Thoracic aorta (tissue), 2 donors: Measurements from ENCODE around the gene CEP85L. TPM values are rescaled to one million over a fixed set of nuclear protein-coding genes. Genes with fewer than 3 reads are reported as not detected.

Experiments used
- ATAC-seq: fragments of 150-250 bp; one replicate; pipeline ENCODE4 v1.8.0; 2017; ENCODE audit warnings: low read depth; ENCODE audit not compliant: insufficient number of reproducible peaks, low FRiP score
- DNase-seq: peaks from one replicate; pipeline ENCODE4 v3.0.0-alpha.2; 2020; ENCODE audit warnings: low spot score
- H3K27ac ChIP-seq, 2 donors: fragments of 200-600 bp; sonication (generic); 1 replicate in 1 of 2; 2 replicates in 1 of 2; pipeline ENCODE4 v1.5.1; 2016; ENCODE audit warnings: mild to moderate bottlenecking in 2 of 2, moderate library complexity in 2 of 2
- H3K27me3 ChIP-seq: fragments of 200-600 bp; sonication (generic); replicated peaks from 2 replicates; pipeline ENCODE4 v1.6.0; 2016; ENCODE audit warnings: mild to moderate bottlenecking; ENCODE audit not compliant: insufficient read depth
- H3K36me3 ChIP-seq: fragments of 200-600 bp; sonication (generic); one replicate; pipeline ENCODE4 v1.5.1; 2016
- H3K4me1 ChIP-seq, 2 donors: fragments of 200-600 bp; sonication (generic); 1 replicate in 1 of 2; 2 replicates in 1 of 2; pipeline versions ENCODE4 v1.5.1 to v1.6.0; 2016; ENCODE audit warnings: low read depth in 2 of 2, mild to moderate bottlenecking in 1 of 2; ENCODE audit not compliant: control insufficient read depth in 1 of 2
- H3K4me3 ChIP-seq: fragments of 200-600 bp; sonication (generic); 2 replicates; pipeline ENCODE4 v1.5.1; 2016; ENCODE audit warnings: mild to moderate bottlenecking
- H3K9me3 ChIP-seq: fragments of 200-600 bp; sonication (generic); 2 replicates; pipeline ENCODE4 v1.5.1; 2016
- total RNA-seq, 2 donors: library from RNA; depleted of rRNA; stranded (reverse); fragments of >200 nt; gene quantifications; one replicate each; pipeline versions ENCODE4 v1.1.0 to v1.2.3, GENCODE V29; 2016
- TF ChIP-seq, protein P1 (sequence below): fragments of 200-600 bp; sonication (generic); IDR thresholded peaks from one replicate; pipeline ENCODE4 v1.5.1; 2019; ENCODE audit warnings: antibody characterized with exemption

Gene CEP85L
- total RNA-seq, 2 donors from 2014 or later, result 13.3 to 22.7 TPM

- Histone ChIP-seq H3K27me3 (no peaks in the 10 kb centered on the region), H3K4me1 (peaks cover 5 to 15% of the 10 kb centered on the region in 2 donors), H3K4me3 (no peak overlapping the region), H3K36me3 (no peaks in the 10 kb centered on the region), H3K9me3 (no peaks in the 10 kb centered on the region), H3K27ac (no peak overlapping the region)
- ATAC-seq (no peak), DNase-seq (no peak)
- TF ChIP-seq, protein P1, sequence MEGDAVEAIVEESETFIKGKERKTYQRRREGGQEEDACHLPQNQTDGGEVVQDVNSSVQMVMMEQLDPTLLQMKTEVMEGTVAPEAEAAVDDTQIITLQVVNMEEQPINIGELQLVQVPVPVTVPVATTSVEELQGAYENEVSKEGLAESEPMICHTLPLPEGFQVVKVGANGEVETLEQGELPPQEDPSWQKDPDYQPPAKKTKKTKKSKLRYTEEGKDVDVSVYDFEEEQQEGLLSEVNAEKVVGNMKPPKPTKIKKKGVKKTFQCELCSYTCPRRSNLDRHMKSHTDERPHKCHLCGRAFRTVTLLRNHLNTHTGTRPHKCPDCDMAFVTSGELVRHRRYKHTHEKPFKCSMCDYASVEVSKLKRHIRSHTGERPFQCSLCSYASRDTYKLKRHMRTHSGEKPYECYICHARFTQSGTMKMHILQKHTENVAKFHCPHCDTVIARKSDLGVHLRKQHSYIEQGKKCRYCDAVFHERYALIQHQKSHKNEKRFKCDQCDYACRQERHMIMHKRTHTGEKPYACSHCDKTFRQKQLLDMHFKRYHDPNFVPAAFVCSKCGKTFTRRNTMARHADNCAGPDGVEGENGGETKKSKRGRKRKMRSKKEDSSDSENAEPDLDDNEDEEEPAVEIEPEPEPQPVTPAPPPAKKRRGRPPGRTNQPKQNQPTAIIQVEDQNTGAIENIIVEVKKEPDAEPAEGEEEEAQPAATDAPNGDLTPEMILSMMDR, result no peak
Measured at GRCh38 chr6:118641042-118641441, 10.3 kb downstream of the CEP85L start.

DNA sequence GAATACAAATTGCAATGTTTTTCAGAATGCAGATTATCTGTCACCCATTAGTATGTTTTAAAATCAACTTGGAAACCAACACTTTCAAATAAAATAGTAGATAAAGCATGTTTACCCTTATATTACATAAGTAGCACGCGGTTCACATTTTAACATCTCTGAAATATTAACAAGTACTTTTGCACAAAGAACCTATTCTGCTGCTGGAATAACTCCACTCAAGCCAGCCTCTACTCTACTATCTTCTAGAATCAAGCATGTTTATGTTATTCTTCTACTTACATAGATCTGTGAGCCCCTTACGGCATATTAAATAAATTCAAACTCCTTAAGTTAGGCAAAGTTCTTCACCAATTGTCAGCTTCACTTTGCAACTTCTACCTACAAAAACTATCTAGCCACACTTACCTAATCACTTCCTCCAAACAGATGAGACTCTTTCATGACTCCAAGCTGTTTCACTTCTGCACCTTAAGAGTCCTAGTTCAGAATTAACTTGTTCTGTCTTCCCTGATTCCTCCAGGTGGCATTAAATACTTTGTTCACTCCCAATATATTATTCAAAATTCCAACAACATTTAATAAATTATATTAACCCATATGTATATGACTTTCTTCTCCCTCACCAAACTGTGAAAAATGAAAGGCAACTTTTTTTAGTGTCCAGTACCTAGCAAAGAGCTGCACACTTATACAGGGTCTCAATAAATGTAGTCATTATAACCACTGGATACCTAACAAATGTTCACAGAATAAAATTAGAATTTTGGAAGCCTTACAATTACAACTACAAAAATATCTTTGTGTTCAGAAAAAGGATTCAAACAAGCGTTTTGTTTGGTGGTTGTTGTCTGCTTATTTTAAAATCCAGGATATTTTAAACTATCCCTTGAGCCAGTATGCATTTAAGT is 12.1 kb downstream of the CEP85L start:
- H3K36me3 ChIP-seq, result no peaks in the 10 kb centered on the region
- no peak overlapping the region for H3K4me3 ChIP-seq
- ATAC-seq (no peak), DNase-seq (no peak)
- H3K27me3 ChIP-seq, result no peaks in the 10 kb centered on the region
- no peaks in the 10 kb centered on the region for H3K9me3 ChIP-seq
- TF ChIP-seq, protein P1, result no peak
- peaks cover 5 to 15% of the 10 kb centered on the region in 2 donors for H3K4me1 ChIP-seq
- no peak overlapping the region for H3K27ac ChIP-seq

DNA sequence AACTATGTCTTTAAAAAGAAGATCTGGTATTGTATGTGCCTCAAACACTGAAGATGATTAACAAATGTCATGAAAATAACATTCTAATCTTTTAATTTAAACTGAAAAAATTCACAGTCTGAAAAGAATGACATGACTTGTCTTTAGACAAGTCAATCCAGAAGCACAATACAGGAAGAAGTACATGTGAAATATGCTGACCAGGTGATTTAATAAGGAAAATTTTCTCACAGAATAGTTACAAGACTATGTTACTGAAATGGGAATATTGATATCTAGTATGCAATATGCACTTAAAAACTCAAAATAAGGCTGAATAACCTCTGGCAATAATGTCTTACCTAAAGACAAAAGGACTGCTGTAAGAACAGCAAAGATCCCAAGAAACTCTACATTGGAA is 13.1 kb downstream of the CEP85L start:
- H3K4me3 ChIP-seq, result no peak overlapping the region
- no peak for DNase-seq
- ATAC-seq, result no peak

GRCh38 chr6:118635909-118636735 is 15.3 kb downstream of the CEP85L start:
- Histone ChIP-seq H3K36me3 (no peaks in the 10 kb centered on the region), H3K4me3 (no peak overlapping the region), H3K27ac (no peak overlapping the region), H3K27me3 (no peaks in the 10 kb centered on the region), H3K4me1 (peaks cover 5 to 7% of the 10 kb centered on the region in 2 donors), H3K9me3 (no peaks in the 10 kb centered on the region)
- TF ChIP-seq, protein P1, result no peak
- ATAC-seq, result no peak
- no peak for DNase-seq

More for the DNA sequence above, 13.1 kb downstream of the CEP85L start:
- H3K27me3 ChIP-seq, result no peaks in the 10 kb centered on the region
- no peak overlapping the region for H3K27ac ChIP-seq
- no peaks in the 10 kb centered on the region for H3K36me3 ChIP-seq
- H3K9me3 ChIP-seq, result no peaks in the 10 kb centered on the region
- peaks cover 5 to 7% of the 10 kb centered on the region in 2 donors for H3K4me1 ChIP-seq
- TF ChIP-seq, protein P1, result no peak

GRCh38 chr6:118632359-118632758 is 19.0 kb downstream of the CEP85L start:
- DNase-seq, result no peak
- no peaks in the 10 kb centered on the region for H3K4me1 ChIP-seq
- no peaks in the 10 kb centered on the region for H3K36me3 ChIP-seq
- H3K4me3 ChIP-seq, result no peak overlapping the region
- H3K27ac ChIP-seq, result no peak overlapping the region
- no peaks in the 10 kb centered on the region for H3K27me3 ChIP-seq
- no peaks in the 10 kb centered on the region for H3K9me3 ChIP-seq
- no peak for ATAC-seq
- TF ChIP-seq, protein P1, result no peak
